Activated B cell treated with CpG ODN at 0.5 μM for 24 hours (primary cell): ENCODE results near the gene VEZT. TPM values are rescaled to one million over a fixed set of nuclear protein-coding genes. Genes with fewer than 3 reads are reported as not detected.
"Not testable (repeated sequence)": the region's sequence is repeated elsewhere in the genome, so short reads cannot be mapped to it uniquely, and the experiment has no call there.

Experiments used
- ATAC-seq: fragments of 200-7000 bp; cut with Tn5 transposase; one replicate; pipeline ENCODE4 v1.10.0; 2021; ENCODE audit warnings: low read depth, mild to moderate bottlenecking, moderate library complexity
- CTCF ChIA-PET: fragments of 350-600 bp; sonication (Branson Sonifier 250); formaldehyde crosslinking; loops from one replicate; lab custom pipeline; 2021; ENCODE audit warnings: antibody characterized with exemption; lab: Charles Lee
- POLR2A ChIA-PET: fragments of 350-600 bp; sonication (Branson Sonifier 250); formaldehyde crosslinking; loops from one replicate; lab custom pipeline; 2021; ENCODE audit warnings: antibody characterized with exemption; lab: Charles Lee
- DNase-seq: peaks from one replicate; pipeline ENCODE4 v3.0.0; 2022
- H3K27ac Mint-ChIP-seq: one replicate; pipeline ENCODE4 v1.8.0; 2020; ENCODE audit warnings: mixed read lengths
- H3K27me3 Mint-ChIP-seq: one replicate; pipeline ENCODE4 v1.8.0; 2021; ENCODE audit warnings: mixed read lengths
- H3K36me3 Mint-ChIP-seq: one replicate; pipeline ENCODE4 v1.8.0; 2021; ENCODE audit warnings: low read depth, mixed read lengths
- H3K4me1 Mint-ChIP-seq: one replicate; pipeline ENCODE4 v1.8.0; 2021; ENCODE audit warnings: mixed read lengths
- H3K4me3 Mint-ChIP-seq: one replicate; pipeline ENCODE4 v1.8.0; 2020; ENCODE audit warnings: mild to moderate bottlenecking, mixed read lengths
- H3K9me3 Mint-ChIP-seq: one replicate; pipeline ENCODE4 v1.8.0; 2020; ENCODE audit warnings: mixed read lengths
- intact Hi-C: fragments of 100-400 bp; cut with micrococcal nuclease; formaldehyde crosslinking; loops from one replicate; pipeline ENCODE4 v1.15.1; 2024
- total RNA-seq: library from RNA; stranded (reverse); gene quantifications from 2 replicates; pipeline ENCODE4 v1.2.3, GENCODE V29; 2022
- TF ChIP-seq, protein P1 (sequence below): fragments of 200-600 bp; IDR thresholded peaks from one replicate; pipeline ENCODE4 v1.8.0; 2022; ENCODE audit warnings: antibody characterized with exemption, mild to moderate bottlenecking

The VEZT gene
- total RNA-seq, 1 donor from 2014 or later, result 58.7 TPM

GRCh38 chr12:95192271-95192670 is 25.3 kb upstream of the VEZT start:
- intact Hi-C loops, result no loop called here
- Mint-ChIP-seq H3K27me3 (no peaks in the 10 kb centered on the region), H3K36me3 (no peaks in the 10 kb centered on the region), H3K9me3 (no peaks in the 10 kb centered on the region), H3K27ac (no peak overlapping the region), H3K4me3 (no peak overlapping the region), H3K4me1 (peaks cover 9% of the 10 kb centered on the region)
- ChIA-PET POLR2A (no interaction called here), CTCF (no interaction called here)
- DNase-seq (no peak), ATAC-seq (no peak)
- TF ChIP-seq, protein P1, sequence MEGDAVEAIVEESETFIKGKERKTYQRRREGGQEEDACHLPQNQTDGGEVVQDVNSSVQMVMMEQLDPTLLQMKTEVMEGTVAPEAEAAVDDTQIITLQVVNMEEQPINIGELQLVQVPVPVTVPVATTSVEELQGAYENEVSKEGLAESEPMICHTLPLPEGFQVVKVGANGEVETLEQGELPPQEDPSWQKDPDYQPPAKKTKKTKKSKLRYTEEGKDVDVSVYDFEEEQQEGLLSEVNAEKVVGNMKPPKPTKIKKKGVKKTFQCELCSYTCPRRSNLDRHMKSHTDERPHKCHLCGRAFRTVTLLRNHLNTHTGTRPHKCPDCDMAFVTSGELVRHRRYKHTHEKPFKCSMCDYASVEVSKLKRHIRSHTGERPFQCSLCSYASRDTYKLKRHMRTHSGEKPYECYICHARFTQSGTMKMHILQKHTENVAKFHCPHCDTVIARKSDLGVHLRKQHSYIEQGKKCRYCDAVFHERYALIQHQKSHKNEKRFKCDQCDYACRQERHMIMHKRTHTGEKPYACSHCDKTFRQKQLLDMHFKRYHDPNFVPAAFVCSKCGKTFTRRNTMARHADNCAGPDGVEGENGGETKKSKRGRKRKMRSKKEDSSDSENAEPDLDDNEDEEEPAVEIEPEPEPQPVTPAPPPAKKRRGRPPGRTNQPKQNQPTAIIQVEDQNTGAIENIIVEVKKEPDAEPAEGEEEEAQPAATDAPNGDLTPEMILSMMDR, result no peak

DNA sequence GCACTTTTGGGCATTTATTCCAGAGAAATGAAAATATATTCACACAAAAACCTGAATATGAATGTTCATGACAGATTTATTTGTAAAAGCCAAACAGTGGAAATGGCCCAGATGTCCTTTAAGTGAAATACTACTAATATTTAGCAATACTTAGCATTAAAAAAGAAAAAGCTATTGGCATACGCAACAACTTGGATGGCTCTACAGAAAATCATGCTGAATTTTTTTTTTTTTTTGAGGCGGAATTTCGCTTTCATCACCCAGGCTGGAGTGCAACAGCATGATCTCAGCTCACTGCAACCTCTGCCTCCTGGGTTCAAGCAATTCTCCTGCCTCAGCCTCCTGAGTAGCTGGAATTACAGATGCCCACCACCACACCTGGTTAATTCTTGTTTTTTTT is 24.5 kb upstream of the VEZT start:
- no peaks in the 10 kb centered on the region for H3K36me3 Mint-ChIP-seq
- ATAC-seq (no peak), DNase-seq (no peak)
- H3K27me3 Mint-ChIP-seq, result no peaks in the 10 kb centered on the region
- POLR2A ChIA-PET, result no interaction called here
- intact Hi-C loops, result no loop called here
- H3K9me3 Mint-ChIP-seq, result no peaks in the 10 kb centered on the region
- CTCF ChIA-PET, result interaction anchor here (0.6 kb wide), 1 partner anchor 1044 kb away, joined by 4 read pairs; no protein-coding TSS in a partner anchor
- no peak overlapping the region for H3K27ac Mint-ChIP-seq
- peaks cover 9% of the 10 kb centered on the region for H3K4me1 Mint-ChIP-seq
- no peak overlapping the region for H3K4me3 Mint-ChIP-seq
- TF ChIP-seq, protein P1, result no peak

- DNase-seq (no peak), ATAC-seq (no peak)
- H3K27me3 Mint-ChIP-seq, result no peaks in the 10 kb centered on the region
- TF ChIP-seq, protein P1, result no peak
- ChIA-PET CTCF (no interaction called here), POLR2A (no interaction called here)
- H3K36me3 Mint-ChIP-seq, result no peaks in the 10 kb centered on the region
- intact Hi-C loops, result no loop called here
- no peak overlapping the region for H3K4me3 Mint-ChIP-seq
- no peak overlapping the region for H3K27ac Mint-ChIP-seq
- H3K4me1 Mint-ChIP-seq, result peaks cover 18% of the 10 kb centered on the region
- H3K9me3 Mint-ChIP-seq, result no peaks in the 10 kb centered on the region
Observed at GRCh38 chr12:95195122-95195521, 22.5 kb upstream of the VEZT start.

DNA sequence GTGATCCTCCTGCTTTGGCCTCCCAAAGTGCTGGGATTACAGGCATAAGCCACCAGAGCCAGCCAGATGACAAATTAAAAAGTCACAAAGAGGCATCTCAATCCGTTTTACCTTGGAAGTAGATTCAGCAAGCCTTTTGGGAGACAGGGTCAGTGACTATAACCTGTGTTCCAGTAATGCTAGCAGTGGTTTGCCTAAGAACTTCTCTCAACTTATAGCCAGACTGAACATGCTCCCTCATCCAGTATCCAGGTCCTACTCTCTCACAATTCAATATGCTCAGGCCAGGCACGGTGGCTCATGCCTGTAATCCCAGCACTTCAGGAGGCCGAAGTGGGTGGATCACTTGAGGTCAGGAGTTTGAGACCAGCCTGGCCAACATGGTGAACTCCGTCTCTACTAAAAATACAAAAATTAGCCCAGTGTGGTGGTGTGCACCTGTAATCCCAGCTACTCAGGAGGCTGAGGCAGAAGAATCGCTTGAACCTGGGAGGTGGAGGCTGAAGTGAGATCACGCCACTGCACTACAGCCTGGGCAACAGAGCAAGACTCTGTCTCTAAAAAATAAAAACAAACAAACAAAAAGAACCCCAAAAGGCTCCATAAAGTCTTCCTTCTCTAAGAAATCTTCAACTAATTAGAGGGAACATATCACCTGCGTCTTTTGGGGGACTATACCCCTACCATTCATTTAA is 20.6 kb upstream of the VEZT start:
- intact Hi-C loops, H3K36me3 Mint-ChIP-seq, H3K9me3 Mint-ChIP-seq, H3K27me3 Mint-ChIP-seq, ATAC-seq, H3K27ac Mint-ChIP-seq, CTCF ChIA-PET, H3K4me3 Mint-ChIP-seq, DNase-seq: not testable (repeated sequence)
- POLR2A ChIA-PET, result interaction anchor here (2.2 kb wide), 1 partner anchor 20 kb away, joined by 8 read pairs; the partner anchor contains the start of genes FGD6 and VEZT
- peaks cover 34% of the 10 kb centered on the region for H3K4me1 Mint-ChIP-seq

GRCh38 chr12:95197636-95198035 is 20.0 kb upstream of the VEZT start:
- H3K27me3 Mint-ChIP-seq, result no peaks in the 10 kb centered on the region
- no peak overlapping the region for H3K27ac Mint-ChIP-seq
- DNase-seq, result no peak
- ATAC-seq, result no peak
- H3K9me3 Mint-ChIP-seq, result no peaks in the 10 kb centered on the region
- TF ChIP-seq, protein P1, result no peak
- no peaks in the 10 kb centered on the region for H3K36me3 Mint-ChIP-seq
- no peak overlapping the region for H3K4me3 Mint-ChIP-seq
- CTCF ChIA-PET, result no interaction called here
- intact Hi-C loops, result no loop called here
- peaks cover 37% of the 10 kb centered on the region for H3K4me1 Mint-ChIP-seq
- POLR2A ChIA-PET, result interaction anchor here (2.2 kb wide), 1 partner anchor 20 kb away, joined by 8 read pairs; the partner anchor contains the start of genes FGD6 and VEZT
